ENCODE results near the gene TNS1. TPM values are rescaled to one million over a fixed set of nuclear protein-coding genes. Genes with fewer than 3 reads are reported as not detected.

TNS1 gene
- total and polyA plus RNA-seq, 10 of the 15 experiments (the other 5 are each of a cell fraction or from before 2014, with no cell fraction given) = 0.05 to 0.44 TPM; not detected in 8

DNA sequence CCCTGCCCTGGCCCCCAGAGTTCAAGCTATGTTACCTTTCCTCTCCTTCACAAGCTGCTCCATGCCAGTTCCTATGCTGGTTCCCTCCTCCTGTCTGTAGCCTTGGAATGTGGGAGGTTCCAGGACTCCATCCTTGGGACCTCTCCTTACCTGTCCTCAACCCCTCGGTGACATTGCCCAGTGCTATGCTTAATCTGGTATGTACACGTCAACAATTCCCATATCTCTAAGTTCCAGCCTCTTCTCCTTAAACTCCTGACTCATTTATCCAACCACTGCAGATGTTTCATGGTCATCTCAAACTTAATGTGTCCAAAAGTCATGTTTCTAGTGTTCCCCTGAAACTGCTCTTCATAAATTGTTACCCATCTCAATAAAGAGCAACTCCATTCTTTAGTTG is 160.8 kb downstream of the TNS1 start:
- in situ Hi-C loops (cut with MboI) (no loop called here), intact Hi-C loops (cut with micrococcal nuclease; ENCODE audit: unreplicated experiment) (no loop called here)
- no peak for TF ChIP-seq CREM (IDR thresholded peaks at IDR 0.05; ENCODE audit: low read depth)
- no peak for TF ChIP-seq ZNF24 (IDR thresholded peaks at IDR 0.05)
- TF ChIP-seq, protein P1, sequence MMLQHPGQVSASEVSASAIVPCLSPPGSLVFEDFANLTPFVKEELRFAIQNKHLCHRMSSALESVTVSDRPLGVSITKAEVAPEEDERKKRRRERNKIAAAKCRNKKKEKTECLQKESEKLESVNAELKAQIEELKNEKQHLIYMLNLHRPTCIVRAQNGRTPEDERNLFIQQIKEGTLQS (IDR thresholded peaks at IDR 0.05; ENCODE audit: borderline replicate concordance, extremely low read depth, low read depth, low read length) = no peak
- TF ChIP-seq ZNF217 (IDR thresholded peaks at IDR 0.05) = no peak
- TF ChIP-seq RCOR1 (conservative IDR thresholded peaks at IDR 0.05; ENCODE audit: low read depth, low read length) = no peak
- TF ChIP-seq, protein P2, sequence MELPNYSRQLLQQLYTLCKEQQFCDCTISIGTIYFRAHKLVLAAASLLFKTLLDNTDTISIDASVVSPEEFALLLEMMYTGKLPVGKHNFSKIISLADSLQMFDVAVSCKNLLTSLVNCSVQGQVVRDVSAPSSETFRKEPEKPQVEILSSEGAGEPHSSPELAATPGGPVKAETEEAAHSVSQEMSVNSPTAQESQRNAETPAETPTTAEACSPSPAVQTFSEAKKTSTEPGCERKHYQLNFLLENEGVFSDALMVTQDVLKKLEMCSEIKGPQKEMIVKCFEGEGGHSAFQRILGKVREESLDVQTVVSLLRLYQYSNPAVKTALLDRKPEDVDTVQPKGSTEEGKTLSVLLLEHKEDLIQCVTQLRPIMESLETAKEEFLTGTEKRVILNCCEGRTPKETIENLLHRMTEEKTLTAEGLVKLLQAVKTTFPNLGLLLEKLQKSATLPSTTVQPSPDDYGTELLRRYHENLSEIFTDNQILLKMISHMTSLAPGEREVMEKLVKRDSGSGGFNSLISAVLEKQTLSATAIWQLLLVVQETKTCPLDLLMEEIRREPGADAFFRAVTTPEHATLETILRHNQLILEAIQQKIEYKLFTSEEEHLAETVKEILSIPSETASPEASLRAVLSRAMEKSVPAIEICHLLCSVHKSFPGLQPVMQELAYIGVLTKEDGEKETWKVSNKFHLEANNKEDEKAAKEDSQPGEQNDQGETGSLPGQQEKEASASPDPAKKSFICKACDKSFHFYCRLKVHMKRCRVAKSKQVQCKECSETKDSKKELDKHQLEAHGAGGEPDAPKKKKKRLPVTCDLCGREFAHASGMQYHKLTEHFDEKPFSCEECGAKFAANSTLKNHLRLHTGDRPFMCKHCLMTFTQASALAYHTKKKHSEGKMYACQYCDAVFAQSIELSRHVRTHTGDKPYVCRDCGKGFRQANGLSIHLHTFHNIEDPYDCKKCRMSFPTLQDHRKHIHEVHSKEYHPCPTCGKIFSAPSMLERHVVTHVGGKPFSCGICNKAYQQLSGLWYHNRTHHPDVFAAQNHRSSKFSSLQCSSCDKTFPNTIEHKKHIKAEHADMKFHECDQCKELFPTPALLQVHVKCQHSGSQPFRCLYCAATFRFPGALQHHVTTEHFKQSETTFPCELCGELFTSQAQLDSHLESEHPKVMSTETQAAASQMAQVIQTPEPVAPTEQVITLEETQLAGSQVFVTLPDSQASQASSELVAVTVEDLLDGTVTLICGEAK (IDR thresholded peaks at IDR 0.05; ENCODE audit: borderline replicate concordance) = no peak
- no peak for TF ChIP-seq CBX5 (IDR thresholded peaks at IDR 0.05; ENCODE audit: low read depth)
- no peak for TF ChIP-seq HSF1 (IDR thresholded peaks at IDR 0.05; ENCODE audit: low read depth, low read length)
- no peak for TF ChIP-seq RB1 (IDR thresholded peaks at IDR 0.05; ENCODE audit: borderline replicate concordance)
- TF ChIP-seq, protein P3, sequence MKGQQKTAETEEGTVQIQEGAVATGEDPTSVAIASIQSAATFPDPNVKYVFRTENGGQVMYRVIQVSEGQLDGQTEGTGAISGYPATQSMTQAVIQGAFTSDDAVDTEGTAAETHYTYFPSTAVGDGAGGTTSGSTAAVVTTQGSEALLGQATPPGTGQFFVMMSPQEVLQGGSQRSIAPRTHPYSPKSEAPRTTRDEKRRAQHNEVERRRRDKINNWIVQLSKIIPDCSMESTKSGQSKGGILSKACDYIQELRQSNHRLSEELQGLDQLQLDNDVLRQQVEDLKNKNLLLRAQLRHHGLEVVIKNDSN (IDR thresholded peaks at IDR 0.05; ENCODE audit: borderline replicate concordance, extremely low read length, insufficient read depth, low read depth, low read length) = no peak
- TF ChIP-seq TCF7 (IDR thresholded peaks at IDR 0.05; ENCODE audit: borderline replicate concordance) = no peak
- no peak for TF ChIP-seq SRF (IDR thresholded peaks at IDR 0.05; ENCODE audit: low read depth in 2 of 2, low read length in 2 of 2)
- TF ChIP-seq HDGF (IDR thresholded peaks at IDR 0.05) = no peak
- no peak for TF ChIP-seq POLR2AphosphoS2 (IDR thresholded peaks at IDR 0.05; ENCODE audit: low read depth, low read length)
- TF ChIP-seq ESRRA (IDR thresholded peaks at IDR 0.05; ENCODE audit: low read length) = no peak
- TF ChIP-seq HCFC1 (IDR thresholded peaks at IDR 0.05; ENCODE audit: low read length) = no peak
- TF ChIP-seq IRF4 (IDR thresholded peaks at IDR 0.05; ENCODE audit: low read depth, low read length) = no peak
- no peak for TF ChIP-seq ZNF384 (IDR thresholded peaks at IDR 0.05; ENCODE audit: borderline replicate concordance, low read depth, low read length)
- TF ChIP-seq USF2 (IDR thresholded peaks at IDR 0.05; ENCODE audit: borderline replicate concordance, low read depth, low read length) = no peak
- Histone ChIP-seq H3K4me3 (no peak overlapping the region), H3K27ac (ENCODE audit: control insufficient read depth, insufficient read depth) (no peak overlapping the region), H2AFZ (ENCODE audit: control insufficient read depth, low read depth, low read length) (no peak overlapping the region), H3K79me2 (ENCODE audit: control insufficient read depth, insufficient read depth, low read length) (no peaks in the 10 kb centered on the region), H3K9me3 (replicated peaks; ENCODE audit: control insufficient read depth, insufficient read depth, low read length) (peaks cover 2% of the 10 kb centered on the region; the same call in 1 of the 3 replicates), H3K4me1 (ENCODE audit: control insufficient read depth, insufficient read depth, low read length) (no peaks in the 10 kb centered on the region), H3K36me3 (ENCODE audit: control insufficient read depth in 2 of 2, insufficient read depth in 2 of 2, low read length in 1 of 2) (no peaks in the 10 kb centered on the region), H3K9ac (ENCODE audit: control insufficient read depth, insufficient read depth, low read length) (no peak overlapping the region), H3K4me2 (ENCODE audit: control insufficient read depth, insufficient read depth) (no peak overlapping the region), H4K20me1 (ENCODE audit: control insufficient read depth, insufficient read depth) (no peaks in the 10 kb centered on the region; the same call in 1 of the 2 replicates), H3K27me3 (replicated peaks in 1 of 2; ENCODE audit: control insufficient read depth in 2 of 2, insufficient read depth in 2 of 2, low read length in 1 of 2) (peaks cover 0 to 2% of the 10 kb centered on the region in 2 experiments; a peak in 3 of 4 replicates)
- BruUV-seq (replicated peaks) = no TSS peak
- CTCF ChIA-PET = no interaction called here
- 19% methylated on average over 2 of the region's 2 CpGs for WGBS (ENCODE audit: insufficient coverage, insufficient replicate concordance, low lambda C conversion rate, missing lambda C conversion rate)
- SMC1A ChIA-PET (ENCODE audit: uncharacterized antibody, unreplicated experiment) = no interaction called here
- DNase-seq (ENCODE audit: low read depth, low spot score) = no peak
- RAD21 ChIA-PET (ENCODE audit: unreplicated experiment) = no interaction called here
- ATAC-seq = no peak
- POLR2A ChIA-PET = no interaction called here
- FAIRE-seq = no peak
